B cell (primary cell): Measurements from ENCODE around the gene LMAN1. TPM values are rescaled to one million over a fixed set of nuclear protein-coding genes. Genes with fewer than 3 reads are reported as not detected.

Source experiments
- ATAC-seq: fragments of 200-7000 bp; cut with Tn5 transposase; one replicate; pipeline ENCODE4 v1.10.0; 2021; ENCODE audit warnings: low read depth, mild to moderate bottlenecking, moderate number of reproducible peaks, moderate library complexity
- CTCF ChIA-PET: fragments of 350-600 bp; sonication (Branson Sonifier 250); formaldehyde crosslinking; loops from one replicate; lab custom pipeline; 2021; ENCODE audit warnings: antibody characterized with exemption, inconsistent platforms; lab: Charles Lee
- POLR2A ChIA-PET: fragments of 350-600 bp; sonication (Branson Sonifier 250); formaldehyde crosslinking; loops from one replicate; lab custom pipeline; 2021; ENCODE audit warnings: antibody characterized with exemption; lab: Charles Lee
- DNase-seq: peaks from one replicate; pipeline ENCODE4 v3.0.0; 2013
- H2AFZ ChIP-seq: 2 replicates; pipeline ENCODE4 v1.6.1; 2012; ENCODE audit warnings: mild to moderate bottlenecking, low read depth, low read length; ENCODE audit not compliant: insufficient read depth, poor library complexity, severe bottlenecking
- H3K27ac ChIP-seq, 2 donors: 1 replicate in 1 of 2; 2 replicates in 1 of 2; pipeline ENCODE4 v1.5.1; 2012 to 2013; ENCODE audit warnings: low read length in 2 of 2, mild to moderate bottlenecking in 2 of 2, moderate library complexity in 1 of 2
- H3K27me3 ChIP-seq, 4 experiments: fragments of 200-600 bp in 1 of 4; sonication (generic) in 1 of 4; replicated peaks in 1 of 4; 1 replicate in 2 of 4; 2 replicates in 2 of 4; pipeline versions ENCODE4 v1.6.1 to v1.7.0; 2013 to 2016; ENCODE audit warnings: low read length in 3 of 4, mild to moderate bottlenecking in 2 of 4, mixed read lengths in 1 of 4, moderate library complexity in 1 of 4; ENCODE audit not compliant: insufficient read depth in 4 of 4, control insufficient read depth in 3 of 4; ENCODE audit errors: control extremely low read depth in 1 of 4
- H3K36me3 ChIP-seq, 2 experiments: replicated peaks in 1 of 2; 1 replicate in 1 of 2; 2 replicates in 1 of 2; pipeline versions ENCODE4 v1.6.1 to v1.7.1; 2013; ENCODE audit warnings: low read length in 1 of 2; ENCODE audit not compliant: insufficient read depth in 2 of 2, control insufficient read depth in 1 of 2; ENCODE audit errors: control extremely low read depth in 1 of 2, extremely low read depth in 1 of 2
- H3K4me1 ChIP-seq, 2 donors: fragments of 200-600 bp in 1 of 2; sonication (generic) in 1 of 2; 1 replicate in 1 of 2; 2 replicates in 1 of 2; pipeline versions ENCODE4 v1.5.1 to v1.6.1; 2013 to 2017; ENCODE audit warnings: low read length in 2 of 2; ENCODE audit not compliant: control insufficient read depth in 2 of 2, insufficient read depth in 2 of 2
- H3K4me2 ChIP-seq: replicated peaks from 2 replicates; pipeline ENCODE3; 2012; ENCODE audit warnings: mild to moderate bottlenecking, low read depth, low read length; ENCODE audit not compliant: poor library complexity, severe bottlenecking
- H3K4me3 ChIP-seq, 5 experiments: fragments of 200-600 bp in 1 of 5; sonication (generic) in 1 of 5; 1 replicate in 3 of 5; 2 replicates in 2 of 5; pipeline versions ENCODE4 v1.5.1 to v1.7.0; 2011 to 2016; ENCODE audit warnings: low read length in 4 of 5, mild to moderate bottlenecking in 4 of 5, low read depth in 2 of 5, control low read depth in 1 of 5, moderate library complexity in 1 of 5; ENCODE audit not compliant: insufficient read depth in 1 of 5; ENCODE audit errors: control extremely low read depth in 1 of 5, extremely low read depth in 1 of 5
- H3K79me2 ChIP-seq: fragments of 200-600 bp; sonication (generic); one replicate; pipeline ENCODE4 v1.6.0; 2016; ENCODE audit warnings: low read length; ENCODE audit not compliant: control insufficient read depth, insufficient read depth
- H3K9ac ChIP-seq: fragments of 200-600 bp; sonication (generic); 2 replicates; pipeline ENCODE4 v1.6.1; 2017; ENCODE audit warnings: mild to moderate bottlenecking, low read length, moderate library complexity
- H3K9me3 ChIP-seq, 3 donors: one replicate each; pipeline versions ENCODE4 v1.6.1 to v1.7.1; 2013; ENCODE audit warnings: low read length in 2 of 3; ENCODE audit not compliant: control insufficient read depth in 2 of 3, insufficient read depth in 1 of 3; ENCODE audit errors: control extremely low read depth in 1 of 3
- H4K20me1 ChIP-seq: 2 replicates; pipeline ENCODE4 v1.6.0; 2012; ENCODE audit warnings: mild to moderate bottlenecking, low read length; ENCODE audit not compliant: insufficient read depth, control insufficient read depth, poor library complexity, severe bottlenecking
- H3K27ac Mint-ChIP-seq: one replicate; pipeline ENCODE4 v1.8.0; 2021; ENCODE audit warnings: mixed read lengths
- H3K27me3 Mint-ChIP-seq: one replicate; pipeline ENCODE4 v1.8.0; 2021; ENCODE audit warnings: mixed read lengths
- H3K4me1 Mint-ChIP-seq: one replicate; pipeline ENCODE4 v1.8.0; 2021; ENCODE audit warnings: mixed read lengths
- H3K4me3 Mint-ChIP-seq: one replicate; pipeline ENCODE4 v1.8.0; 2021; ENCODE audit warnings: mixed read lengths
- H3K9me3 Mint-ChIP-seq: one replicate; pipeline ENCODE4 v1.8.0; 2022; ENCODE audit warnings: mixed read lengths; ENCODE audit not compliant: insufficient read depth
- CTCF ChIP-seq: fragments of 200-600 bp; IDR thresholded peaks from one replicate; pipeline ENCODE4 v1.8.0; 2022; ENCODE audit warnings: antibody characterized with exemption, mild to moderate bottlenecking
- EZH2 ChIP-seq: IDR thresholded peaks from 2 replicates; pipeline ENCODE4 v1.6.1; 2012; ENCODE audit warnings: borderline replicate concordance, low read depth, mild to moderate bottlenecking, moderate library complexity, low read length; ENCODE audit not compliant: insufficient read depth, poor library complexity, severe bottlenecking
- WGBS: methylation state at CpG from one replicate; pipeline ENCODE4 v1.1.5; 2013; ENCODE audit warnings: missing lambda C conversion rate; ENCODE audit not compliant: insufficient coverage; 5-methylcytosine and 5-hydroxymethylcytosine counted together
- intact Hi-C: fragments of 100-400 bp; cut with micrococcal nuclease; formaldehyde crosslinking; loops from one replicate; pipeline ENCODE4 v1.10.0; 2022
- polyA plus RNA-seq: library from polyadenylated mRNA; depleted of rRNA; stranded (reverse); fragments of >200 nt; gene quantifications from 2 replicates; pipeline ENCODE4 v1.2.3, GENCODE V29; 2012
- total RNA-seq, 2 donors: library from RNA; stranded (reverse); fragments of 120-200 nt in 1 of 2; gene quantifications; 1 replicate in 1 of 2; 2 replicates in 1 of 2; pipeline versions ENCODE4 v1.2.3 to v1.2.4, GENCODE V29; 2013 to 2022

Gene LMAN1
- total and polyA plus RNA-seq, 2 donors (not counting 1 experiment from before 2014, with no cell fraction given): 9.2 to 41.1 TPM

DNA sequence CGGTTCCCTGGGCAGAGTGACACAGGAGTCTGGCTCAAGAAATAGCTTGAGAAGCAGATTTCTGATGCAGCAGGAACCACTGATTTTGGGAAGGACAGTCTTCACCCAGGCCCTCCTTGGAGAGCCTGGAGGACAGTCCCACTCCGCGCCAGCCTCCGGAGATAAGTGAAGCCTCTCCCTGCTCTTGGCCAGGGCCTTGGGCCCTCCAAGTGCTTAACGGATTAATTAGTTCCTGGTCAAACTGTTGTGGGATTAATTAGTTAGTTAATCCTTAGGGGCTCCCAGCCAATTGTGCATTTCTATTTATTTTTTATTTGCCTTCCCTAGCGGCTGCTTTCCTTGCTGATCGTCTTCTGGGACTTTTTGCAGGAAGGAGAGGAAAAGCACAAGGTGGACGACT is 60.2 kb downstream of the LMAN1 start:
- Histone ChIP-seq H3K4me1 (no peaks in the 10 kb centered on the region), H3K79me2 (no peaks in the 10 kb centered on the region), H3K4me2 (no peak overlapping the region), H3K36me3 (no peaks in the 10 kb centered on the region), H3K27me3 (peaks cover 0 to 11% (median 4%) of the 10 kb centered on the region in 4 experiments), H2AFZ (no peak overlapping the region), H3K9ac (no peak overlapping the region), H3K4me3 (no peak overlapping the region), H3K9me3 (no peaks in the 10 kb centered on the region), H3K27ac (no peak overlapping the region), H4K20me1 (no peaks in the 10 kb centered on the region)
- WGBS: 82% methylated on average over 6 of the region's 8 CpGs
- CTCF ChIA-PET: no interaction called here
- TF ChIP-seq EZH2: no peak
- no peak for TF ChIP-seq CTCF
- H3K9me3 Mint-ChIP-seq: no peaks in the 10 kb centered on the region
- no peak overlapping the region for H3K27ac Mint-ChIP-seq
- ATAC-seq (no peak), DNase-seq (no peak)
- POLR2A ChIA-PET: no interaction called here
- no peaks in the 10 kb centered on the region for H3K4me1 Mint-ChIP-seq
- H3K4me3 Mint-ChIP-seq: no peak overlapping the region
- intact Hi-C loops: no loop called here
- H3K27me3 Mint-ChIP-seq: peaks cover 33% of the 10 kb centered on the region

- intact Hi-C loops: no loop called here
- Histone ChIP-seq H3K4me3 (no peak overlapping the region), H3K4me1 (no peaks in the 10 kb centered on the region), H3K36me3 (no peaks in the 10 kb centered on the region), H3K9me3 (no peaks in the 10 kb centered on the region), H3K27me3 (peaks cover 0 to 13% (median 5%) of the 10 kb centered on the region in 4 experiments), H3K9ac (no peak overlapping the region), H4K20me1 (no peaks in the 10 kb centered on the region), H3K4me2 (no peak overlapping the region), H3K27ac (no peak overlapping the region), H2AFZ (no peak overlapping the region), H3K79me2 (no peaks in the 10 kb centered on the region)
- POLR2A ChIA-PET: no interaction called here
- TF ChIP-seq CTCF (no peak), EZH2 (no peak)
- no peak overlapping the region for H3K4me3 Mint-ChIP-seq
- CTCF ChIA-PET: no interaction called here
- ATAC-seq (no peak), DNase-seq (no peak)
- H3K9me3 Mint-ChIP-seq: peaks cover 1% of the 10 kb centered on the region
- H3K4me1 Mint-ChIP-seq: no peaks in the 10 kb centered on the region
- no peak overlapping the region for H3K27ac Mint-ChIP-seq
- H3K27me3 Mint-ChIP-seq: peaks cover 50% of the 10 kb centered on the region
Observed at GRCh38 chr18:59293317-59293716, 65.7 kb downstream of the LMAN1 start.
